Stomach (tissue), 9 donors: ENCODE measurements around the gene C17orf113. TPM values are rescaled to one million over a fixed set of nuclear protein-coding genes. Genes with fewer than 3 reads are reported as not detected.
A peak's percentile ranks its signal among the peaks of the same experiment; 100 is the strongest.

Experiments
- DNase-seq, 2 donors: peaks; one replicate each; pipeline versions ENCODE4 v3.0.0 to v3.0.0-alpha.2; 2013 to 2019
- H3K27ac ChIP-seq, 5 donors: fragments of 200-600 bp in 4 of 5; sonication (generic) in 4 of 5; one replicate each; pipeline ENCODE4 v1.5.1; 2013 to 2019; ENCODE audit warnings: mild to moderate bottlenecking in 1 of 5, moderate library complexity in 1 of 5
- H3K27me3 ChIP-seq, 3 donors: fragments of 200-600 bp; sonication (generic); one replicate each; pipeline ENCODE4 v1.5.1; 2017 to 2019; ENCODE audit warnings: mixed run types in 1 of 3
- H3K36me3 ChIP-seq, 4 donors: fragments of 200-600 bp; sonication (generic); 1 replicate in 3 of 4; 2 replicates in 1 of 4; pipeline ENCODE4 v1.5.1; 2016 to 2019
- H3K4me1 ChIP-seq, 4 donors: fragments of 200-600 bp; sonication (generic); one replicate each; pipeline ENCODE4 v1.5.1; 2016 to 2019
- H3K4me3 ChIP-seq, 4 donors: fragments of 200-600 bp; sonication (generic) in 3 of 4; one replicate each; pipeline ENCODE4 v1.5.1; 2016 to 2019; ENCODE audit warnings: mild to moderate bottlenecking in 1 of 4
- H3K9me3 ChIP-seq, 4 donors: fragments of 200-600 bp; sonication (generic); one replicate each; pipeline ENCODE4 v1.5.1; 2016 to 2019
- EP300 ChIP-seq: sonication (generic); formaldehyde crosslinking; IDR thresholded peaks from one replicate; pipeline ENCODE4 v1.6.1; 2017; ENCODE audit warnings: antibody characterized with exemption
- POLR2A ChIP-seq, 4 donors: fragments of 450-650 bp; IDR thresholded peaks; one replicate each; pipeline ENCODE4 v1.6.1; 2016; ENCODE audit warnings: antibody characterized with exemption in 4 of 4, control low read depth in 2 of 4, mild to moderate bottlenecking in 1 of 4, moderate library complexity in 1 of 4
- POLR2AphosphoS5 ChIP-seq, 3 donors: sonication (generic); formaldehyde crosslinking; IDR thresholded peaks; one replicate each; pipeline ENCODE4 v1.6.1; 2016; ENCODE audit warnings: antibody characterized with exemption in 3 of 3
- WGBS, 5 donors: extraction: QIAGEN DNeasy Blood & Tissue Kit in 3 of 5; methylation state at CpG; one replicate each; pipeline versions ENCODE4 v1.1.5 to v1.1.7; 2013 to 2018; 5-methylcytosine and 5-hydroxymethylcytosine counted together
- intact Hi-C: fragments of 100-400 bp; cut with DNase I; formaldehyde crosslinking; loops from one replicate; pipeline ENCODE4 v1.15.1; 2023; ENCODE audit warnings: low total_unique reads
- polyA plus RNA-seq, 3 donors: library from polyadenylated mRNA; stranded (reverse); fragments of 200-250 nt; gene quantifications; one replicate each; pipeline ENCODE4 v1.2.3, GENCODE V29; 2013
- total RNA-seq, 5 donors: library from RNA; depleted of rRNA; stranded (reverse); fragments of >200 nt; gene quantifications; one replicate each; pipeline versions ENCODE4 v1.1.0 to v1.2.3, GENCODE V29; 2014 to 2016
- TF ChIP-seq, protein P1 (sequence below), 7 experiments: fragments of 450-650 bp in 4 of 7; fragments of 200-600 bp in 3 of 7; sonication (generic) in 3 of 7; IDR thresholded peaks; one replicate each; pipeline ENCODE4 v1.5.1; 2016 to 2019; ENCODE audit warnings: antibody characterized with exemption in 7 of 7, control low read depth in 2 of 7, mild to moderate bottlenecking in 1 of 7
- donor health status: healthy with polysubstance abuse.
- donor health status: Bipolar disorder and iron deficiency.
- donor health status: healthy.

C17orf113 gene
- total and polyA plus RNA-seq, 8 donors, result 0.31 to 5.2 (median 1.4) TPM; not detected in 2

GRCh38 chr17:42019509-42020404 lies 30.6 kb downstream of the C17orf113 start, which contains the start of gene NKIRAS2:
Gene NKIRAS2 (plus strand): TSS chr17:42020090. CDS start chr17:42021578, 1,488 bp downstream.
- H3K4me3 ChIP-seq, result peak within 1 kb of the TSS; percentile 74 to 97 (median 82)
- peaks cover 48 to 70% (median 59%) of the 10 kb centered on the region in 4 donors for H3K4me1 ChIP-seq
- TF ChIP-seq, protein P1, sequence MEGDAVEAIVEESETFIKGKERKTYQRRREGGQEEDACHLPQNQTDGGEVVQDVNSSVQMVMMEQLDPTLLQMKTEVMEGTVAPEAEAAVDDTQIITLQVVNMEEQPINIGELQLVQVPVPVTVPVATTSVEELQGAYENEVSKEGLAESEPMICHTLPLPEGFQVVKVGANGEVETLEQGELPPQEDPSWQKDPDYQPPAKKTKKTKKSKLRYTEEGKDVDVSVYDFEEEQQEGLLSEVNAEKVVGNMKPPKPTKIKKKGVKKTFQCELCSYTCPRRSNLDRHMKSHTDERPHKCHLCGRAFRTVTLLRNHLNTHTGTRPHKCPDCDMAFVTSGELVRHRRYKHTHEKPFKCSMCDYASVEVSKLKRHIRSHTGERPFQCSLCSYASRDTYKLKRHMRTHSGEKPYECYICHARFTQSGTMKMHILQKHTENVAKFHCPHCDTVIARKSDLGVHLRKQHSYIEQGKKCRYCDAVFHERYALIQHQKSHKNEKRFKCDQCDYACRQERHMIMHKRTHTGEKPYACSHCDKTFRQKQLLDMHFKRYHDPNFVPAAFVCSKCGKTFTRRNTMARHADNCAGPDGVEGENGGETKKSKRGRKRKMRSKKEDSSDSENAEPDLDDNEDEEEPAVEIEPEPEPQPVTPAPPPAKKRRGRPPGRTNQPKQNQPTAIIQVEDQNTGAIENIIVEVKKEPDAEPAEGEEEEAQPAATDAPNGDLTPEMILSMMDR (IDR thresholded peaks at IDR 0.05), result peak in 5 of 7 experiments; percentile 93 to 97 (median 94)
- TF ChIP-seq POLR2AphosphoS5 (IDR thresholded peaks at IDR 0.05) (peak; percentile 64 to 86 (median 68)), POLR2A (IDR thresholded peaks at IDR 0.05) (no peak), EP300 (no peak)
- H3K27me3 ChIP-seq, result no peaks in the 10 kb centered on the region
- peak within 1 kb of the TSS; percentile 81 to 91 (median 90) for H3K27ac ChIP-seq
- no peaks in the 10 kb centered on the region for H3K9me3 ChIP-seq
- DNase-seq, result peak; percentile 95 to 97
- WGBS, 5 donors, result 6 to 17% (median 7%) methylated on average over 15 to 49 of the region's 49 CpGs
- intact Hi-C loops, result loop anchor here (5.0 kb wide), 1 partner anchor 93 kb away; the partner anchor contains the start of gene DHX58
- H3K36me3 ChIP-seq, result peaks cover 23 to 31% (median 29%) of the 10 kb centered on the region in 4 donors

- Histone ChIP-seq H3K27me3 (no peaks in the 10 kb centered on the region), H3K36me3 (peaks cover 20 to 25% (median 25%) of the 10 kb centered on the region in 4 donors), H3K27ac (no peak overlapping the region), H3K4me1 (peaks cover 46 to 70% (median 59%) of the 10 kb centered on the region in 4 donors), H3K4me3 (no peak overlapping the region), H3K9me3 (no peaks in the 10 kb centered on the region)
- intact Hi-C loops, result no loop called here
- 89 to 97% (median 93%) methylated on average over 4 of the region's 4 CpGs for WGBS, 5 donors
- no peak for DNase-seq
- TF ChIP-seq EP300 (no peak), POLR2A (IDR thresholded peaks at IDR 0.05) (no peak), POLR2AphosphoS5 (IDR thresholded peaks at IDR 0.05) (no peak)
- TF ChIP-seq, protein P1 (IDR thresholded peaks at IDR 0.05), result no peak
These were observed 31.4 kb downstream of the C17orf113 start for GRCh38 chr17:42018988-42019387.

GRCh38 chr17:42018339-42018738 lies 32.1 kb downstream of the C17orf113 start:
- intact Hi-C loops, result no loop called here
- WGBS, 5 donors, result 23 to 54% (median 35%) methylated on average over 3 of the region's 3 CpGs
- peaks cover 14 to 19% (median 18%) of the 10 kb centered on the region in 4 donors for H3K36me3 ChIP-seq
- peaks cover 41 to 70% (median 63%) of the 10 kb centered on the region in 4 donors for H3K4me1 ChIP-seq
- DNase-seq, result no peak
- no peaks in the 10 kb centered on the region for H3K27me3 ChIP-seq
- peak overlapping the region in 4 of 5 donors; percentile 91 to 95 (median 94) for H3K27ac ChIP-seq
- no peaks in the 10 kb centered on the region for H3K9me3 ChIP-seq
- peak overlapping the region in 3 of 4 donors; percentile 86 to 95 (median 91) for H3K4me3 ChIP-seq
- TF ChIP-seq, protein P1 (IDR thresholded peaks at IDR 0.05), result no peak
- TF ChIP-seq POLR2A (IDR thresholded peaks at IDR 0.05), result no peak
- no peak for TF ChIP-seq POLR2AphosphoS5 (IDR thresholded peaks at IDR 0.05)
- TF ChIP-seq EP300, result no peak

- DNase-seq, result no peak
- Histone ChIP-seq H3K27ac (peak overlapping the region; percentile 87 to 95 (median 93)), H3K36me3 (peaks cover 9 to 14% (median 13%) of the 10 kb centered on the region in 4 donors), H3K27me3 (no peaks in the 10 kb centered on the region), H3K4me3 (peak overlapping the region; percentile 81 to 95 (median 88)), H3K4me1 (peaks cover 41 to 70% (median 68%) of the 10 kb centered on the region in 4 donors), H3K9me3 (no peaks in the 10 kb centered on the region)
- 2 to 11% (median 6%) methylated on average over 9 to 11 of the region's 11 CpGs for WGBS, 5 donors
- no peak for TF ChIP-seq EP300
- intact Hi-C loops, result no loop called here
These were observed 32.6 kb downstream of the C17orf113 start for GRCh38 chr17:42017866-42018200.
